PC-3 (cell line): Measurements from ENCODE around the gene FRAT2. TPM values are rescaled to one million over a fixed set of nuclear protein-coding genes. Genes with fewer than 3 reads are reported as not detected.

Experiments
- ATAC-seq: fragments of 200-7000 bp; cut with Tn5 transposase; 2 replicates; pipeline ENCODE4 v1.9.1; 2020; ENCODE audit warnings: mild to moderate bottlenecking, moderate library complexity
- Bru-seq: library from RNA; stranded (reverse); fragments of 400-500 nt; gene quantifications from one replicate; lab custom pipeline; 2021; lab: Mats Ljungman, UMichigan
- BruChase-seq, 2 experiments: library from RNA; stranded (reverse); fragments of 400-500 nt; gene quantifications; one replicate each; lab custom pipeline; 2021; lab: Mats Ljungman, UMichigan
- BruUV-seq: library from RNA; stranded (reverse); fragments of 400-500 nt; replicated peaks from 2 replicates; lab custom pipeline; 2021; lab: Mats Ljungman, UMichigan
- CTCF ChIA-PET: fragments of 300-600 bp; sonication (Branson Sonifier 250); formaldehyde crosslinking; loops from one replicate; lab custom pipeline; 2022; ENCODE audit warnings: antibody characterized with exemption; lab: Charles Lee
- POLR2A ChIA-PET: fragments of 300-600 bp; sonication (Branson Sonifier 250); formaldehyde crosslinking; loops from one replicate; lab custom pipeline; 2022; ENCODE audit warnings: antibody characterized with exemption; ENCODE audit not compliant: unreplicated experiment; lab: Charles Lee
- DNase-seq: peaks from one replicate; pipeline ENCODE4 v3.0.0-alpha.2; 2015
- H2AFZ ChIP-seq: fragments of 300-600 bp; sonication (generic); 2 replicates; pipeline ENCODE4 v1.6.0; 2016; ENCODE audit warnings: antibody characterized with exemption, low read length
- H3F3A ChIP-seq: fragments of 300-600 bp; sonication (generic); one replicate; pipeline ENCODE4 v1.6.0; 2017; ENCODE audit warnings: antibody characterized with exemption, low read length, control low read depth, mild to moderate bottlenecking; ENCODE audit not compliant: unreplicated experiment
- H3K27ac ChIP-seq: fragments of 300-600 bp; sonication (generic); 2 replicates; pipeline ENCODE4 v1.5.1; 2016; ENCODE audit warnings: mild to moderate bottlenecking, low read length
- H3K27me3 ChIP-seq: fragments of 300-600 bp; sonication (generic); 2 replicates; pipeline ENCODE4 v1.6.1; 2016; ENCODE audit warnings: low read length, mixed read lengths
- H3K36me3 ChIP-seq: fragments of 300-600 bp; sonication (generic); 2 replicates; pipeline ENCODE4 v1.6.1; 2016; ENCODE audit warnings: low read depth, mixed run types, low read length, mixed read lengths
- H3K4me1 ChIP-seq: fragments of 300-600 bp; sonication (generic); 2 replicates; pipeline ENCODE4 v1.5.1; 2016; ENCODE audit warnings: low read length; ENCODE audit not compliant: insufficient read depth
- H3K4me2 ChIP-seq: fragments of 300-600 bp; sonication (generic); 2 replicates; pipeline ENCODE4 v1.6.0; 2016; ENCODE audit warnings: low read length
- H3K4me3 ChIP-seq: fragments of 300-600 bp; sonication (generic); 2 replicates; pipeline ENCODE4 v1.5.1; 2016; ENCODE audit warnings: mild to moderate bottlenecking, low read length, mixed read lengths
- H3K79me2 ChIP-seq: fragments of 300-600 bp; sonication (generic); 2 replicates; pipeline ENCODE4 v1.6.1; 2017; ENCODE audit warnings: low read length, mixed read lengths
- H3K9ac ChIP-seq: fragments of 300-600 bp; sonication (generic); 2 replicates; pipeline ENCODE4 v1.6.0; 2016; ENCODE audit warnings: mild to moderate bottlenecking, low read length
- H3K9me2 ChIP-seq: fragments of 300-600 bp; sonication (generic); replicated peaks from 2 replicates; pipeline ENCODE4 v1.6.1; 2016; ENCODE audit warnings: mixed run types, low read length, mixed read lengths
- H3K9me3 ChIP-seq: fragments of 300-600 bp; sonication (generic); 2 replicates; pipeline ENCODE4 v1.6.1; 2016; ENCODE audit warnings: low read length, mixed read lengths
- H4K20me1 ChIP-seq: fragments of 300-600 bp; sonication (generic); 2 replicates; pipeline ENCODE4 v1.6.1; 2016; ENCODE audit warnings: low read length, mixed read lengths
- EZH2 ChIP-seq: fragments of 300-600 bp; sonication (generic); IDR thresholded peaks from one replicate; pipeline ENCODE4 v1.6.1; 2017; ENCODE audit warnings: antibody characterized with exemption, mild to moderate bottlenecking, low read length; ENCODE audit not compliant: unreplicated experiment
- EZH2phosphoT487 ChIP-seq: fragments of 300-600 bp; sonication (generic); IDR thresholded peaks from 2 replicates; pipeline ENCODE4 v1.6.1; 2018; ENCODE audit warnings: mild to moderate bottlenecking, antibody characterized with exemption, low read length, borderline replicate concordance
- intact Hi-C: fragments of 100-400 bp; cut with micrococcal nuclease; formaldehyde crosslinking; loops from 2 replicates; pipeline ENCODE4 v1.9.0; 2023
- long read RNA-seq: library from polyadenylated mRNA; unstranded; transcript quantifications from one replicate; pipeline ENCODE4 v2.0.0, GENCODE V29; 2021; ENCODE audit not compliant: unreplicated experiment
- total RNA-seq: library from RNA; depleted of rRNA; stranded (reverse); fragments of >200 nt; gene quantifications from 2 replicates; pipeline ENCODE4 v1.2.3, GENCODE V29; 2014; rRNA removed
- TF ChIP-seq, protein P1 (sequence below): fragments of 300-600 bp; sonication (generic); conservative IDR thresholded peaks from 2 replicates; pipeline ENCODE4 v1.5.1; 2017; ENCODE audit warnings: antibody characterized with exemption, low read depth, mild to moderate bottlenecking, low read length

FRAT2 gene, protein sequence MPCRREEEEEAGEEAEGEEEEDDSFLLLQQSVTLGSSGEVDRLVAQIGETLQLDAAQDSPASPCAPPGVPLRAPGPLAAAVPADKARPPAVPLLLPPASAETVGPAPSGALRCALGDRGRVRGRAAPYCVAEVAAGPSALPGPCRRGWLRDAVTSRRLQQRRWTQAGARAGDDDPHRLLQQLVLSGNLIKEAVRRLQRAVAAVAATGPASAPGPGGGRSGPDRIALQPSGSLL
- total RNA-seq (19.2 and 26.7 TPM in 2 replicates), Bru-seq, nascent RNA (percentile 64 among the genes with signal in this experiment), BruChase-seq, experiment 1, labeled RNA remaining after a 6-hour chase (percentile 69 among the genes with signal in this experiment), BruChase-seq, experiment 2, labeled RNA remaining after a 2-hour chase (percentile 83 among the genes with signal in this experiment)
- long read RNA-seq, transcript FRAT2-201 (1 exons, 2,213 nt), result major isoform, 122 of 122 reads
- long read RNA-seq, partial matches to known transcripts, result 0 of 122 reads
- long read RNA-seq, other reads (novel, unspliced or antisense), result 0 of 122 reads

DNA sequence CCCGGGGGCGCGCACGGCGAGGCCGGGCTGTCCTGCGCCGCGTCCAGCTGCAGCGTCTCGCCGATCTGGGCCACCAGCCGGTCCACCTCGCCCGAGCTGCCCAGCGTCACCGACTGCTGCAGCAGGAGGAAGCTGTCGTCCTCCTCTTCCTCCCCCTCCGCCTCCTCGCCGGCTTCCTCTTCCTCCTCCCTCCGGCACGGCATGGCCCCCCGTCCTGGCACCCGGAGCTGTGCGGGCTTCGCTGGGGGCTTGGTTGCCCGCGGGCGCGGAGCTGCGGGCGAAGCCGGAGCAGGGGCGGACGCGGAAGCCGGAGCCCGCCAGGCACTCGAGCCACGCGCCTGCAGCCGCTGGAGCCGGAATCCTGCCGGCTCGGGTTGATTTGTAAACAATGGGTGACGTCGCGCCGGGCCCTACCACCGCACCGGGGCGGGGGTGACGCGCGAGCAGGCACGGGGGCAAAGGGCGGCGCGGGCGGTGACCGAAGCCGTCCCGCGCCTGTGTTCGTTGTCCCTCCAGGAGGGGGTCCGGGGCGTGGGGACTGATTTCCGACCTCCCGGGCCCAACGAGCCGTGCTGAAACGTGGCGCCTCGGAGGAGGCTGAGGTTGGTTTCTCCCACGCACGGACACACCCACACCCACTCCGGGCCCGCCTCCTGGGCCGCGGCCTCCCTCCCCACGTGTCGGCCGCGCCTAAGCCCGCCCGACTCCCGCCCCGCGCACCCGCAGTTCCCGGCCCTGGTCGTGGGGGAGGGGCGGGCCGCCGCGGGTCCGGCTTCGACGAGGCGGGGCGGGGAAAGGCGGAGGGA is at the start of gene FRAT2:
Gene FRAT2, minus strand, starts transcription at position 360 of the 806 bp plus-strand sequence. Its CDS starts 157 bp downstream, at position 203.
- no TSS peak for BruUV-seq
- Histone ChIP-seq H3K9ac (peak within 1 kb of the TSS; percentile 95), H4K20me1 (0 out of 2 replicates have a peak, but pooled peaks cover 6% of the 10 kb centered on the region), H3K4me1 (peaks cover 24% of the 10 kb centered on the region), H3F3A (no peaks in the 10 kb centered on the region), H2AFZ (peak within 1 kb of the TSS; percentile 75), H3K79me2 (peaks cover 41% of the 10 kb centered on the region), H3K27ac (peak within 1 kb of the TSS; percentile 81), H3K4me2 (peak within 1 kb of the TSS; percentile 99), H3K36me3 (no peaks in the 10 kb centered on the region), H3K9me2 (no peaks in the 10 kb centered on the region), H3K9me3 (no peaks in the 10 kb centered on the region), H3K4me3 (peak within 1 kb of the TSS; percentile 90), H3K27me3 (no peaks in the 10 kb centered on the region)
- peak; percentile 78 for DNase-seq
- intact Hi-C loops, result loop anchor here (5.0 kb wide), 1 partner anchor 113 kb away; the partner anchor contains the start of genes EXOSC1 and ZDHHC16
- ChIA-PET POLR2A (interaction anchor here (0.6 kb wide), 1 partner anchor 56 kb away, joined by 10 read pairs; no protein-coding TSS in a partner anchor), CTCF (no interaction called here)
- TF ChIP-seq EZH2phosphoT487, result peak; percentile 70
- TF ChIP-seq, protein P1, sequence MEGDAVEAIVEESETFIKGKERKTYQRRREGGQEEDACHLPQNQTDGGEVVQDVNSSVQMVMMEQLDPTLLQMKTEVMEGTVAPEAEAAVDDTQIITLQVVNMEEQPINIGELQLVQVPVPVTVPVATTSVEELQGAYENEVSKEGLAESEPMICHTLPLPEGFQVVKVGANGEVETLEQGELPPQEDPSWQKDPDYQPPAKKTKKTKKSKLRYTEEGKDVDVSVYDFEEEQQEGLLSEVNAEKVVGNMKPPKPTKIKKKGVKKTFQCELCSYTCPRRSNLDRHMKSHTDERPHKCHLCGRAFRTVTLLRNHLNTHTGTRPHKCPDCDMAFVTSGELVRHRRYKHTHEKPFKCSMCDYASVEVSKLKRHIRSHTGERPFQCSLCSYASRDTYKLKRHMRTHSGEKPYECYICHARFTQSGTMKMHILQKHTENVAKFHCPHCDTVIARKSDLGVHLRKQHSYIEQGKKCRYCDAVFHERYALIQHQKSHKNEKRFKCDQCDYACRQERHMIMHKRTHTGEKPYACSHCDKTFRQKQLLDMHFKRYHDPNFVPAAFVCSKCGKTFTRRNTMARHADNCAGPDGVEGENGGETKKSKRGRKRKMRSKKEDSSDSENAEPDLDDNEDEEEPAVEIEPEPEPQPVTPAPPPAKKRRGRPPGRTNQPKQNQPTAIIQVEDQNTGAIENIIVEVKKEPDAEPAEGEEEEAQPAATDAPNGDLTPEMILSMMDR, result no peak
- TF ChIP-seq EZH2, result no peak
- ATAC-seq, result peak; percentile 67

DNA sequence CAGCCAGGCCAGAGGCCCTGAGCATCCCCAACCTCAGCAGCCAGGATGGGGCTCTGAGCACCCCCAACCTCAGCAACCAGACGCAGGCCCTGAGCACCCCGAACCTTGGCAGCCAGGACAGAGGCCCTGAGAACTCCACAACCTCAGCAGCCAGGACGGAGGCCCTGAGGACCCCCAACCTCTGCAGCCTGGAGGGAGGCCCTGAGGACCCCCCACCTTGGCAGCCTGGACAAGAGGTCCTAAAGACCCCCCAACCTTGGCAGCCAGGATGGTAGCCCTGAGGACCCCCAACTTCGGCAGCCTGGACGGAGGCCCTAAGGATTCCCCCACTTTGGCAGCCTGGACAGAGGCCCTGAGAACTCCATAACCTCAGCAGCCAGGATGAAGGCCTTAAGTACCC is 49.6 kb upstream of the FRAT2 start:
- intact Hi-C loops, result no loop called here

More for the DNA sequence above, 49.6 kb upstream of the FRAT2 start:
- ATAC-seq, result no peak
- Histone ChIP-seq H4K20me1 (no peaks in the 10 kb centered on the region), H3K9ac (no peak overlapping the region), H3K27me3 (no peaks in the 10 kb centered on the region), H3K79me2 (no peaks in the 10 kb centered on the region), H3K9me3 (no peaks in the 10 kb centered on the region), H2AFZ (no peak overlapping the region), H3K4me1 (no peaks in the 10 kb centered on the region), H3K4me3 (no peak overlapping the region), H3F3A (no peaks in the 10 kb centered on the region), H3K36me3 (peaks cover 19% of the 10 kb centered on the region; the same call in 1 of the 2 replicates), H3K27ac (no peak overlapping the region), H3K9me2 (no peaks in the 10 kb centered on the region), H3K4me2 (no peak overlapping the region)
- CTCF ChIA-PET, result no interaction called here
- TF ChIP-seq EZH2, result no peak
- TF ChIP-seq, protein P1, result no peak
- TF ChIP-seq EZH2phosphoT487, result no peak
- DNase-seq, result no peak
- BruUV-seq, result no TSS peak
- POLR2A ChIA-PET, result no interaction called here
